Stimulated activated CD8-positive, alpha-beta memory T cell treated with anti-CD3 and anti-CD28 coated beads, Interleukin-15, amount 100 ng/mL, for 24 hours (primary cell): ENCODE data around the gene MERTK.
"Not testable (repeated sequence)": the region's sequence is repeated elsewhere in the genome, so short reads cannot be mapped to it uniquely, and the experiment has no call there.

Source experiments
- DNase-seq: peaks from one replicate; pipeline ENCODE4 v3.0.0-alpha.2; 2020; ENCODE audit warnings: low read depth

MERTK gene

GRCh38 chr2:112012556-112012955 is 114.1 kb downstream of the MERTK start:
- DNase-seq: no peak

- no peak for DNase-seq
Measured at GRCh38 chr2:112018846-112019245, 120.4 kb downstream of the MERTK start.

- no peak for DNase-seq
Measured at GRCh38 chr2:112019569-112019982, 121.2 kb downstream of the MERTK start.

GRCh38 chr2:112020561-112020960 is 122.2 kb downstream of the MERTK start:
- no peak for DNase-seq

GRCh38 chr2:112021290-112021689 is 122.9 kb downstream of the MERTK start:
- no peak for DNase-seq

GRCh38 chr2:112021781-112022231 is 123.4 kb downstream of the MERTK start:
- DNase-seq: no peak

GRCh38 chr2:112023707-112024106 is 125.3 kb downstream of the MERTK start:
- DNase-seq: no peak

- DNase-seq: no peak
Measured at GRCh38 chr2:112024231-112024630, 125.8 kb downstream of the MERTK start.

- DNase-seq: no peak
Measured at GRCh38 chr2:112024896-112025491, 126.6 kb downstream of the MERTK start.

GRCh38 chr2:112026509-112026908 is 128.1 kb downstream of the MERTK start:
- DNase-seq: no peak

GRCh38 chr2:112027767-112028166 is 129.4 kb downstream of the MERTK start:
- no peak for DNase-seq

GRCh38 chr2:112029164-112029563 is 130.8 kb downstream of the MERTK start:
- DNase-seq: no peak

- DNase-seq: no peak
Measured at GRCh38 chr2:112031473-112032223, 133.2 kb downstream of the MERTK start.

GRCh38 chr2:112032224-112032586 is 133.8 kb downstream of the MERTK start:
- DNase-seq: no peak

- no peak for DNase-seq
Measured at GRCh38 chr2:112032689-112033465, 134.5 kb downstream of the MERTK start.

- no peak for DNase-seq
Measured at GRCh38 chr2:112033600-112033999, 135.2 kb downstream of the MERTK start.

- no peak for DNase-seq
Measured at GRCh38 chr2:112034924-112035323, 136.5 kb downstream of the MERTK start.

- no peak for DNase-seq
Measured at GRCh38 chr2:112035786-112036185, 137.4 kb downstream of the MERTK start.

GRCh38 chr2:112039556-112039955 is 141.1 kb downstream of the MERTK start:
- DNase-seq: not testable (repeated sequence)

GRCh38 chr2:112040066-112040465 is 141.7 kb downstream of the MERTK start:
- not testable (repeated sequence) for DNase-seq

GRCh38 chr2:112041460-112041859 is 143.1 kb downstream of the MERTK start:
- DNase-seq: not testable (repeated sequence)

- DNase-seq: no peak
Measured at GRCh38 chr2:112045446-112046014, 147.1 kb downstream of the MERTK start.

GRCh38 chr2:112046231-112046630 is 147.8 kb downstream of the MERTK start:
- no peak for DNase-seq
